Breast epithelium (tissue), 3 donors: ENCODE data around the gene PCBP4.

Experiments
- POLR2AphosphoS5 ChIP-seq, 3 donors: sonication (generic); formaldehyde crosslinking; IDR thresholded peaks; one replicate each; pipeline ENCODE4 v1.6.1; 2017; ENCODE audit warnings: antibody characterized with exemption in 3 of 3
- TF ChIP-seq, protein P1 (sequence below), 3 donors: fragments of 450-650 bp; IDR thresholded peaks; one replicate each; pipeline ENCODE4 v1.5.1; 2016 to 2017; ENCODE audit warnings: antibody characterized with exemption in 3 of 3, mild to moderate bottlenecking in 3 of 3, moderate library complexity in 3 of 3

DNA sequence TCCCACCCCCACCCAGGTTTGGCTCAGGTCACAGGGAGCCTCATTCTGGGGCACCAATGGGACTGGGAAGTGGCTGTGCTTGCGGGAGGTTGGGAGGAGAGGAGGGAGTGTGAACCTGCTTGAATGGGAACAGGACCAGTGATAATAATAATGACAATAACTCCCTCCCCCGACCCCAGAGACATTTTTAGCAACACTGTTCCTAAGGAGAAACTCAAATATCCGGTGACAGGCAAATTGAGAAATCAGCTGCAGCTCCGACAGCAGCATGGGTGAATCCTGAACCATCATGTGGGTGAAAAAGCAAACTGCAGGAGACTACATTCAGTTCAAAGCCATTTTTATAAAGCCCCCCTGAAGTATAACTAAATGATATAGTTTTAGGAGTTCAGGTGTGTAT lies 40.0 kb upstream of the PCBP4 start:
- TF ChIP-seq, protein P1, sequence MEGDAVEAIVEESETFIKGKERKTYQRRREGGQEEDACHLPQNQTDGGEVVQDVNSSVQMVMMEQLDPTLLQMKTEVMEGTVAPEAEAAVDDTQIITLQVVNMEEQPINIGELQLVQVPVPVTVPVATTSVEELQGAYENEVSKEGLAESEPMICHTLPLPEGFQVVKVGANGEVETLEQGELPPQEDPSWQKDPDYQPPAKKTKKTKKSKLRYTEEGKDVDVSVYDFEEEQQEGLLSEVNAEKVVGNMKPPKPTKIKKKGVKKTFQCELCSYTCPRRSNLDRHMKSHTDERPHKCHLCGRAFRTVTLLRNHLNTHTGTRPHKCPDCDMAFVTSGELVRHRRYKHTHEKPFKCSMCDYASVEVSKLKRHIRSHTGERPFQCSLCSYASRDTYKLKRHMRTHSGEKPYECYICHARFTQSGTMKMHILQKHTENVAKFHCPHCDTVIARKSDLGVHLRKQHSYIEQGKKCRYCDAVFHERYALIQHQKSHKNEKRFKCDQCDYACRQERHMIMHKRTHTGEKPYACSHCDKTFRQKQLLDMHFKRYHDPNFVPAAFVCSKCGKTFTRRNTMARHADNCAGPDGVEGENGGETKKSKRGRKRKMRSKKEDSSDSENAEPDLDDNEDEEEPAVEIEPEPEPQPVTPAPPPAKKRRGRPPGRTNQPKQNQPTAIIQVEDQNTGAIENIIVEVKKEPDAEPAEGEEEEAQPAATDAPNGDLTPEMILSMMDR (IDR thresholded peaks at IDR 0.05) = no peak
- TF ChIP-seq POLR2AphosphoS5 (IDR thresholded peaks at IDR 0.05) = no peak
